SK-N-SH treated with all-trans-retinoic acid at 6 μM for 48 hours (cell line): ENCODE measurements around the gene SEC24A.

Experiments
- ATAC-seq: fragments of 200-7000 bp; cut with Tn5 transposase; 3 replicates; pipeline ENCODE4 v1.9.1; 2020; ENCODE audit warnings: mild to moderate bottlenecking, moderate library complexity
- BACH2 ChIP-seq: fragments of 250-450 bp; sonication (Bioruptor Pico); IDR thresholded peaks from 2 replicates; pipeline ENCODE4 v1.9.0; 2021; ENCODE audit warnings: mild to moderate bottlenecking, borderline replicate concordance
- CSDC2 ChIP-seq: fragments of 250-450 bp; sonication (Bioruptor Pico); IDR thresholded peaks from 2 replicates; pipeline ENCODE4 v1.5.0; 2020; ENCODE audit warnings: mild to moderate bottlenecking, moderate library complexity
- CSRNP3 ChIP-seq: fragments of 250-450 bp; sonication (Bioruptor Pico); IDR thresholded peaks from 2 replicates; pipeline ENCODE4 v1.5.1; 2021; ENCODE audit warnings: mild to moderate bottlenecking, moderate library complexity
- GLIS3 ChIP-seq: fragments of 250-450 bp; sonication (Bioruptor Pico); IDR thresholded peaks from 2 replicates; pipeline ENCODE4 v1.5.0; 2020; ENCODE audit warnings: mild to moderate bottlenecking, moderate library complexity
- ISL1 ChIP-seq: fragments of 250-450 bp; sonication (Bioruptor Pico); IDR thresholded peaks from 2 replicates; pipeline ENCODE4 v2.1.2; 2022; ENCODE audit warnings: mild to moderate bottlenecking, moderate library complexity
- PPARA ChIP-seq: fragments of 250-450 bp; sonication (Bioruptor Pico); IDR thresholded peaks from 2 replicates; pipeline ENCODE4 v1.5.0; 2020; ENCODE audit warnings: mild to moderate bottlenecking, borderline replicate concordance
- SNAI2 ChIP-seq: fragments of 250-450 bp; sonication (Bioruptor Pico); IDR thresholded peaks from 2 replicates; pipeline ENCODE4 v1.5.0; 2020; ENCODE audit warnings: mild to moderate bottlenecking, moderate library complexity
- TCF4 ChIP-seq: fragments of 250-450 bp; sonication (Bioruptor Pico); IDR thresholded peaks from 2 replicates; pipeline ENCODE4 v1.8.0; 2021; ENCODE audit warnings: mild to moderate bottlenecking, moderate library complexity, borderline replicate concordance
- TOX ChIP-seq: fragments of 250-450 bp; sonication (Bioruptor Pico); IDR thresholded peaks from 2 replicates; pipeline ENCODE4 v1.8.0; 2021; ENCODE audit warnings: mild to moderate bottlenecking, moderate library complexity, borderline replicate concordance
- ZNF70 ChIP-seq: fragments of 450-650 bp; formaldehyde crosslinking; IDR thresholded peaks from 2 replicates; pipeline ENCODE4 v1.5.0; 2020; ENCODE audit warnings: mild to moderate bottlenecking, moderate library complexity
- ZNF8 ChIP-seq: fragments of 450-650 bp; formaldehyde crosslinking; IDR thresholded peaks from 2 replicates; pipeline ENCODE4 v1.5.0; 2020; ENCODE audit warnings: mild to moderate bottlenecking, moderate library complexity
- TF ChIP-seq, protein P1 (sequence below): fragments of 250-450 bp; sonication (Bioruptor Pico); IDR thresholded peaks from 2 replicates; pipeline ENCODE4 v1.8.0; 2021; ENCODE audit warnings: low read depth, mild to moderate bottlenecking, moderate library complexity, borderline replicate concordance

The SEC24A gene

GRCh38 chr5:134772461-134773125, 124.0 kb downstream of the SEC24A start:
- TF ChIP-seq ZNF70 (CRISPR knock-in tag), result no peak
- no peak for TF ChIP-seq GLIS3
- TF ChIP-seq ZNF8 (CRISPR knock-in tag), result no peak
- TF ChIP-seq, protein P1, sequence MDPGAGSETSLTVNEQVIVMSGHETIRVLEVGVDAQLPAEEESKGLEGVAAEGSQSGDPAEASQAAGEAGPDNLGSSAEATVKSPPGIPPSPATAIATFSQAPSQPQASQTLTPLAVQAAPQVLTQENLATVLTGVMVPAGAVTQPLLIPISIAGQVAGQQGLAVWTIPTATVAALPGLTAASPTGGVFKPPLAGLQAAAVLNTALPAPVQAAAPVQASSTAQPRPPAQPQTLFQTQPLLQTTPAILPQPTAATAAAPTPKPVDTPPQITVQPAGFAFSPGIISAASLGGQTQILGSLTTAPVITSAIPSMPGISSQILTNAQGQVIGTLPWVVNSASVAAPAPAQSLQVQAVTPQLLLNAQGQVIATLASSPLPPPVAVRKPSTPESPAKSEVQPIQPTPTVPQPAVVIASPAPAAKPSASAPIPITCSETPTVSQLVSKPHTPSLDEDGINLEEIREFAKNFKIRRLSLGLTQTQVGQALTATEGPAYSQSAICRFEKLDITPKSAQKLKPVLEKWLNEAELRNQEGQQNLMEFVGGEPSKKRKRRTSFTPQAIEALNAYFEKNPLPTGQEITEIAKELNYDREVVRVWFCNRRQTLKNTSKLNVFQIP (CRISPR knock-in tag), result no peak
- no peak for TF ChIP-seq BACH2
- TF ChIP-seq SNAI2, result no peak
- TF ChIP-seq, all 23 proteins: peak for 0
- ATAC-seq, result no peak

DNA sequence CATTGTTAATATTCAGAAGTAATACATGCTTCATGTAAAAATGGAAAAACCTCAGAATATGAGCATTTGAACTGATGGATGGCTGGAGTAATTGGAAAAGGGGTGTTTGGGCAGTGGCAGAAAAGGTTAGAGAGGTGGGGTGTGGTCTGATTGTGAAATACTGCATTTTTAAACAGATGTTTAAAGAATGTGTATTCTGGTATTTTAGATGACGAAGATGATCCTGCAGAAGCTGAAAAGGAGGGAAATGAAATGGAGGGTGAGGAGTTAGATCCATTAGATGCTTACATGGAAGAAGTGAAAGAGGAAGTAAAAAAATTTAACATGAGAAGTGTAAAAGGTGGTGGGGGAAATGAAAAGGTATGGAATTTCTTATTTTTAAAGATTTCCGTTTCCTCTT, 128.8 kb downstream of the SEC24A start:
- ATAC-seq, result no peak
- TF ChIP-seq GLIS3 (no peak), CSRNP3 (CRISPR knock-in tag) (no peak), ZNF70 (CRISPR knock-in tag) (no peak), TOX (CRISPR knock-in tag) (no peak), ISL1 (CRISPR knock-in tag) (no peak), TCF4 (no peak), CSDC2 (CRISPR knock-in tag) (no peak), PPARA (CRISPR knock-in tag) (no peak)
- TF ChIP-seq, protein P1 (CRISPR knock-in tag), result no peak
